Panc1 (cell line): ENCODE measurements around the gene SLC25A13. TPM values are rescaled to one million over a fixed set of nuclear protein-coding genes. Genes with fewer than 3 reads are reported as not detected.

Experiments used
- ATAC-seq: fragments of 200-7000 bp; cut with Tn5 transposase; 2 replicates; pipeline ENCODE4 v1.9.1; 2020; ENCODE audit warnings: mild to moderate bottlenecking, moderate library complexity
- BruUV-seq: library from RNA; stranded (reverse); fragments of 400-500 nt; replicated peaks from 2 replicates; lab custom pipeline; 2021; lab: Mats Ljungman, UMichigan
- CTCF ChIA-PET: fragments of 300-600 bp; sonication (Branson Sonifier 250); formaldehyde crosslinking; loops from one replicate; lab custom pipeline; 2022; ENCODE audit warnings: antibody characterized with exemption; lab: Charles Lee
- POLR2A ChIA-PET: fragments of 300-600 bp; sonication (Branson Sonifier 250); formaldehyde crosslinking; loops from one replicate; lab custom pipeline; 2022; ENCODE audit warnings: antibody characterized with exemption; lab: Charles Lee
- DNase-seq: peaks from one replicate; pipeline ENCODE4 v3.0.0-alpha.2; 2010; ENCODE audit warnings: low read depth, low spot score
- H3K27ac ChIP-seq: 2 replicates; pipeline ENCODE4 v1.5.1; 2011; ENCODE audit warnings: mild to moderate bottlenecking, low read length, inconsistent platforms
- H3K27me3 ChIP-seq: fragments of 200-500 bp; sonication (Bioruptor generic); 2 replicates; pipeline ENCODE4 v1.6.0; 2014; ENCODE audit warnings: low read length, inconsistent platforms; ENCODE audit not compliant: control insufficient read depth, insufficient read depth
- H3K36me3 ChIP-seq: fragments of 200-500 bp; sonication (Bioruptor generic); 2 replicates; pipeline ENCODE4 v1.5.1; 2014; ENCODE audit warnings: inconsistent platforms, mild to moderate bottlenecking, low read length, moderate library complexity; ENCODE audit not compliant: control insufficient read depth, insufficient read depth
- H3K4me1 ChIP-seq: 2 replicates; pipeline ENCODE4 v1.5.1; 2011; ENCODE audit warnings: inconsistent platforms, mild to moderate bottlenecking, low read length, moderate library complexity; ENCODE audit not compliant: control insufficient read depth, insufficient read depth
- H3K4me3 ChIP-seq, 2 experiments: 2 replicates each; pipeline ENCODE4 v1.5.1; 2011 to 2012; ENCODE audit warnings: low read depth in 2 of 2, low read length in 2 of 2, mild to moderate bottlenecking in 2 of 2, inconsistent platforms in 1 of 2, moderate library complexity in 1 of 2
- H3K9me3 ChIP-seq: fragments of 200-500 bp; sonication (Bioruptor generic); 2 replicates; pipeline ENCODE4 v1.5.1; 2014; ENCODE audit warnings: low read depth, mild to moderate bottlenecking, inconsistent platforms, low read length, moderate library complexity; ENCODE audit not compliant: control insufficient read depth, insufficient read depth
- CTCF ChIP-seq: fragments of 450-650 bp; IDR thresholded peaks from 2 replicates; pipeline ENCODE4 v1.5.1; 2017; ENCODE audit warnings: mild to moderate bottlenecking
- POLR2AphosphoS5 ChIP-seq: IDR thresholded peaks from 2 replicates; pipeline ENCODE4 v1.6.1; 2012; ENCODE audit warnings: mild to moderate bottlenecking, low read depth, low read length, moderate library complexity
- REST ChIP-seq, 2 experiments: IDR thresholded peaks; 2 replicates each; pipeline ENCODE4 v1.6.1; 2011 to 2012; ENCODE audit warnings: low read depth in 2 of 2, control low read depth in 1 of 2, low read length in 1 of 2, mild to moderate bottlenecking in 1 of 2, moderate library complexity in 1 of 2; ENCODE audit not compliant: insufficient read depth in 1 of 2
- SIN3A ChIP-seq: IDR thresholded peaks from 2 replicates; pipeline ENCODE4 v1.6.1; 2012; ENCODE audit warnings: low read depth, mild to moderate bottlenecking, low read length, moderate library complexity, borderline replicate concordance; ENCODE audit not compliant: insufficient read depth
- TCF7L2 ChIP-seq: IDR thresholded peaks from 2 replicates; pipeline ENCODE4 v1.6.1; 2011; ENCODE audit warnings: mild to moderate bottlenecking, low read depth, low read length, inconsistent platforms
- in situ Hi-C: cut with HindIII; loops from 2 replicates; pipeline ENCODE4 v1.10.0; 2016; ENCODE audit warnings: low sequenced_read_pairs, low pct_unique_long_range_greater_than_20kb
- intact Hi-C: fragments of 100-400 bp; cut with micrococcal nuclease; formaldehyde crosslinking; loops from one replicate; pipeline ENCODE4 v1.10.0; 2022; ENCODE audit not compliant: unreplicated experiment
- total RNA-seq: library from RNA; stranded (reverse); gene quantifications from one replicate; pipeline ENCODE4 v1.2.1, GENCODE V29; 2021; ENCODE audit not compliant: unreplicated experiment

Gene SLC25A13
- total RNA-seq, 1 experiment from 2014 or later: 69.4 TPM

DNA sequence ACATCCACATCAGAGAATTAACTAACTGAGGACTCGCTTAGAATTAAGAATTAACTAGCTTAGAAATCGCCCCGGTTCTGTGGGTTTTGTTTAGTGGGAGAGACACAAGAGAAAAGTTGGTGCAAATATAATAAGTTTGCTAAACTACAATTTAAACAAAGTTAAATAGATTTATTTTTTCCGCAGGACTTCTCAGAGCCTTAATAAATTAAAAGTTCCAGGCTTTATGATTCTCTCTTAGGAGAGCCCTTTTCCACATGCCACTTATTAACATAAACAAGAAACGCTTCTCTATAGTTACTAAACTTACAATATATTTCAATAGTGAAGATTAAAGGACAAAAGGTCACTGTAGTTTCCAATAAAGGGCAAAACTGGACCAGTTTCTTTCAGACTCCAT is 100.0 kb downstream of the SLC25A13 start:
- TF ChIP-seq POLR2AphosphoS5 (no peak), CTCF (no peak), TCF7L2 (no peak), SIN3A (no peak), REST (IDR thresholded peaks at IDR 0.05; ENCODE audit: insufficient read depth in 1 of 2, low read depth in 2 of 2, low read length in 1 of 2) (no peak)
- ChIA-PET POLR2A (no interaction called here), CTCF (no interaction called here)
- ATAC-seq (no peak), DNase-seq (no peak)
- intact Hi-C loops: no loop called here
- no peaks in the 10 kb centered on the region for H3K27me3 ChIP-seq
- no peak overlapping the region for H3K27ac ChIP-seq
- no peaks in the 10 kb centered on the region for H3K9me3 ChIP-seq
- peaks cover 5% of the 10 kb centered on the region for H3K4me1 ChIP-seq
- no peak overlapping the region for H3K4me3 ChIP-seq
- H3K36me3 ChIP-seq: no peaks in the 10 kb centered on the region
- no TSS peak for BruUV-seq
- in situ Hi-C loops: no loop called here

DNA sequence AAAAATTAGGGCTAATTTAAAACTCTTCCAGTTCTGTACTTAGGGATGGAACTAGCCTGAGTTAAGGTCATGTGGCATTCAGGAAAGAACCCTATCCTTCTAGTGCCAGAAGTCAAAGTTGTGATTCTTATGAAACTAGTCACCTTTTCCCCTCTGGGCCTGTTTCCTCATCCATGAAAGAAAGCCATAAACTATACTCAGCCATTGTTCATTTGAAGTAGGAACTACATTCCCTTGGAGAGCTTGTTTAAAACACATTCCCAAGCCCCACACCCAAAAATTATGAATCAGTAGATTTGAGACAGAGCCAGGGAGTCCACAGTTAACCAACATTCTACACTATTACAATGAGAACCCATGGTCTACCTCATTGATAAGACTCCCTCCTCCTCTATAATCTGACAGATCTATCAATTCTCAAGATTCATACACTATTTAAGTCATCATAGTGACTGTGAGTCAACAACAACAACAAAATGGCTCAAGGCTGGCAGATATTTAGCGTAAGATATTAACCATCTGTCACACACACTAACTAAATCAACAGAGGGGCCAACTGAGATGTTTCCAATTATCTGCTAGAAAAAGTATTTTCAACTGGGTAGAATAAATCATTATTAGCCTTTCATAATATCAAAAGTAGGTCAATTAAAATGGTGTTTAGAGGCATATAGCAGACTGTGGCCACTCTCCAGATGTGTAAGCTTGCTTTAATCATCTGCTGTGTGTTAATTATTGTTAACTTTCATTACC is 102.3 kb downstream of the SLC25A13 start:
- DNase-seq (no peak), ATAC-seq (peak; percentile 80)
- in situ Hi-C loops: no loop called here
- no peak overlapping the region for H3K4me3 ChIP-seq
- no TSS peak for BruUV-seq
- POLR2A ChIA-PET: no interaction called here
- no peaks in the 10 kb centered on the region for H3K9me3 ChIP-seq
- no peaks in the 10 kb centered on the region for H3K36me3 ChIP-seq
- peaks cover 5% of the 10 kb centered on the region for H3K4me1 ChIP-seq
- peak overlapping the region; percentile 7; the same call in 1 of the 2 replicates for H3K27ac ChIP-seq
- CTCF ChIA-PET: no interaction called here
- no peak for TF ChIP-seq SIN3A
- no peak for TF ChIP-seq REST (IDR thresholded peaks at IDR 0.05; ENCODE audit: insufficient read depth in 1 of 2, low read depth in 2 of 2, low read length in 1 of 2)
- no peak for TF ChIP-seq TCF7L2
- no peak for TF ChIP-seq CTCF
- no peak for TF ChIP-seq POLR2AphosphoS5
- H3K27me3 ChIP-seq: no peaks in the 10 kb centered on the region
- intact Hi-C loops: no loop called here
